ENCODE data around the gene UIMC1.
A peak's percentile ranks its signal among the peaks of the same experiment; 100 is the strongest.
"Not testable (repeated sequence)": the region's sequence is repeated elsewhere in the genome, so short reads cannot be mapped to it uniquely, and the experiment has no call there.

The UIMC1 gene

DNA sequence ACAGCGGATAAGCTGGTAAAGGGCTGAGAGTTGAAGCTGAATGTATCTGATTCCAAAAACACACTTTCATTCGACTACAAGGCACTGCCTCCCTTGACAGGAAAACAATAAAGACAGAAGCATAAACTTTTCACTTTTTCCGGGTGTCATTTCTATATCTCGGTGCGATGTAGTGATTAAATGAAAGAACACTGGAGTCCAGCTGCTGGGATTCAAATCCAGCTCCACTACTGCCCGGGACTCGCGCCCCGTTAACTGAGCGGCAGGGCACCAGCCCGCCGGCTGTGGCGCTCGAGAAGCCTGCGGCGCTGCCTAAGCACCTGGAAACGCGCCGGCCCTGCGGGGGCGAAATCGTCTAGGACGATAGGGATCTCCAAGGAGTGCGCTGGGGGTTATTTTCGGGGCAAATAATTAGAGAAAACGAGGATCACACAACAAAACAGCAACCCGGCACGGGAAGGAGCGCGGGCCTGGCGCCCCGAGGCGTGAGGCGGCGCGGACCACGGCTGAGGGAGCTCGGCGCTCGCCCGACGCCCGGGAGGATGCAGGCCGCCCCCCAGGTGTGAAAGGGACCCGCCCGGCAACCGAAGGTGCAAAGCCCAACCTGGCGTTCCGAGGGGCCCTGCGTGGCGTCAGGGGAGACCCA lies 837 bp downstream of the UIMC1 start:
- peak; percentile 14 for DNase-seq

DNA sequence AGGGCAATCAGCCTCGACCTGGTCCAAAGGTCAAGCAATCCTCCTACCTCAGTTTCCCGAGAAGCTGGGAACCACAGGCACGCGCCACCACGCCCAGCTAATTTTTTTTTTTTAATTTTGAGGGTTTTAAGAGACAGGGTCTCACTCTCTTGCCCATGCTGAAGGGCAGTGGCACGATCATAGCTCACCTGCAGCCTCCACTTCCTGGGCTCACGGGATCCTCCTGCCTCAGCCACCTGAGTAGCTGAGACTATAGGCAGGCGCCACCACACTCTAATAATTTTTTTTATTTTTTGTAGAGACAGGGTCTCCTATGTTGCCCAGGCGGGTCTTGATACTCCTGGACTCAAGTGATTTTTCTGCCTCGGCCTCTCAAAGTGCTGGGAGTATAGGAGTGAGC lies 1.6 kb downstream of the UIMC1 start:
- no peak for DNase-seq

DNA sequence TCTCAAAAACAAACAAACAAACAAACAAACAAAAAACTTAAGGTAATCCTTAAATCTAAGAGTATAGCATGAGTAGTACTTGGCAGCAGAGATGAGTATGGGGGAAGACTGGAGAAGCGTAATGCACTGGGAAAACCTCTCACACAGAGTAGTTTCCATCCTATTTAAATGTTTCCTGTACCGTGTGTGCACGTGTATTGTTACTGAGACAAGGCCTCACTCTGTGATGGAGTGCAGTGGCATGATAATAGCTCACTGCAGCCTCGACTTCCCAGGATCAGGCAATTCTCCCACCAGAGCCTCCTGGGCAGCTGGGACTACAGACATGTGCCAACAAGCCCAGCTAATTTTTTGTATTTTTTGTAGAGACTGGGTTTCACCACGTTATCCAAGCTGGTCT lies 2.9 kb downstream of the UIMC1 start:
- no peak for DNase-seq

DNA sequence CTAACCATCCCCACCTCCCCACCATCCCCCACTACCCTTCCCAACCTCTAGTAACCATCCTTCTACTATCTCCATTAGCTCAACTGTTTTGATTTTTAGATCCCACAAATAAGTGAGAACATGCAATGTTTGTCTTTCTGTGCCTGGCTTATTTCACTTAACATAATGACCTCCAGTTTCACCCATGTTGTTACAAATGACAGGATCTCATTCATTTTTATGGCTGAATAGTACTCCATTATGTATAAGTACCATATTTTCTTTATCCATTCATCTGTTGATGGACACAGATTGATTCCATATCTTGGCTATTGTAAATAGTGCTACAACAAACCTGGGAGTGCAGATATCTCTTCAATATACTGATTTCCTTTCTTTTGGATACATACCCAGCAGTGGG lies 7.1 kb downstream of the UIMC1 start:
- DNase-seq: not testable (repeated sequence)

DNA sequence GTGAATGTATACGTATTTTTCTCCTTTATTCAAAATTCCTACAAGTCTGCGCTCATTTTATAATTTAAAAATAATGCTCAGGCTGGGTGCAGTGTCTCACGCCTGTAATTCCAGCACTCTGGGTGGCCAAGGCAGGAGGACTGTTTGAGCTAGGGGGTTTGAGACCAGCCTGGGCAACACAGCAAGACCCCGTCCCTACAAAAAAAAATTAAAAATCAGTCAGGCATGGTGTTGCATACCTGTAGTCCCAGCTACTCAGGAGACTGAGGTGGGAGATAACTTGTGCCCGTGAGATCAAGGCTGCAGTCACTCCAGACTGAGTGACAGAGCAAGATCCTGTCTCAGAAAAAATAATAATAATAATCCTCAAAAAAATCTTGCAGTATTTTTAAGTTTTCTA lies 7.8 kb downstream of the UIMC1 start:
- DNase-seq: no peak

DNA sequence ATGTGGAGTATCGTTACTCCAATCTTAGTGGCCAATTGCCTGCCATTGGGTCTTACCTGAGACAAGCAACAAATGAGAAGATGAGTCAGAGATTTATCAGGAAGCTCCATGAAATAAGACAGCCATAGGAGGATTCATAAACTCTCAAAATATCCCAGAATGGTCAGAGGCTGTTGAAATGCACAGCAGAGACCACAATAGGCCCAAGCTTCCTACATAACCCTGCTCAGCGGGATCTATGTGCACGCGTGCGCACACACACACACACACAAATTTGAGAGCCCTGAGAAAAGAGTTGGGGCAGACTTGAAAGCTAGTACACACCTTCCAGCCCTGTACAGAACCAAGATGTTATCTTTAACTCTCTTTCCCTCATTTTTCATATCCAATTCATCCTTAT lies 9.8 kb downstream of the UIMC1 start:
- DNase-seq: no peak

DNA sequence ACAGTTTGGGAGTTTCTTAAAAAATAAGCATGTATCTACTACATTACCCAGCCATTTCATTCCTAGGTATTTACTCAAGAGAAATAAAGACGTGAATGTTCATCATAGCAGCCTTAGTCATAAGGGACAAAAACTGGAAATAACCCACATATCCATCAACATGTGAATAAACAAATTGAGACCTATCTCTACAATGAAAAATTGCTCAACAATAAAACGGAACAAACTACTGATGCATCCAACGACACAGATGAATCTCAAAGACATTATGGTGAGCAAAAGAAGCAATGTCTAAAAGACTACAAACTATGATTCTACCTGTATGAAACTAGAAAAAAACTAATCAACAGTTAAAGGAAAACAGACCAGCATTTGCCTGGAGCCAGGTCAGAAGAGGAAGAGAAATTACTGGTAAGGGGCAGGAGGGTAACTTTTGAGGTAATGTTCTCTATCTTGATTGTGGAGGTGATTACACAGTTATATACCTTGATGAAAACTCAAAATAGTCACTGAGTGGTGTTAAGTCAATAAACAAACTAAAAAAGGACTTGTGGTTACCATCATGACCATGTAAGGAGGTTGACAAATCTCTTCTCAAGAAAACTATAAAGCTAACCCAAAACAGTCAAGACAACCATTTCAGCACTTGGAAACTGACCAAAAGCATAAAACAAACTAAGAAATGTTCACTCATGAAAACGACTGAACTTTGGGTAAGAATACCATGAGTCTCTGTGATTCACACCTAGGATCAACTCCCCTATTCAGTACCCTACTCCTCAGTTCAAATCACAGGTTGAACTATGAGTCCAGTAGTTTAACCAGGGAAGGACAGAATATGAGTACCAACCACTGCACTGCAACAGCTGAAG lies 10.4 kb downstream of the UIMC1 start:
- no peak for DNase-seq

- DNase-seq: no peak
Observed at GRCh38 chr5:176995122-176995490, 11.5 kb downstream of the UIMC1 start.

DNA sequence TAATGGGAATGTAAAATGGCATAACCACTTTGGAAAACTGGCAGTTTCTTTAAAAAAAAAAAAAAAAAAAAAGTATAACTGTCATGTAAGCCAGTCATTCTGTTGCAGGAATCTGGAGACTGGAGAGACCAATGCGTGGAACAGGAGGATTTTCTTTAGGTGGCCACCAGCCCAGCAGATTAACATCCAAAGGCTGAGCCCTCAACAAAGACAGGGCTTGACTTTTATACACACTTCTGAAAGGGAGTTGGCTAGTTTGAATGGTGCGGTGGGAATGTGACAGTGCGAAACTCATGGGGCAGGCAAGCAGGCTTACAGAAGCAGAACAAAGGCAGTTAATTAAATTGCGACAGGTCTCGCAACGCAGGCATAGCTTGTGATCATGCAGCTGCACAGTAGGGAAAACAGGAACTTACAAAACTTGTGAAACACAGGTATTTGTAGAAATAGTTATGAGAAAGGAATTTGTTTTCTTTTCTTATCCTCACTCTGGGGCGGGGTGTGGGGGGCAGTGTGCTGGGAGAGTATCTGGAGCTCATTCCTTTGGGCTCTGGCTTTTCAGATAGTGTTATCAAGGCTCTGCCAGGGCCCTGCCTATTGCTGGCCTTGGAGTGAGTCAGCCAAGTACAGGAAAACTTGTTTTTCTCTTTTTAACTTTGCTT lies 12.0 kb downstream of the UIMC1 start:
- no peak for DNase-seq

DNA sequence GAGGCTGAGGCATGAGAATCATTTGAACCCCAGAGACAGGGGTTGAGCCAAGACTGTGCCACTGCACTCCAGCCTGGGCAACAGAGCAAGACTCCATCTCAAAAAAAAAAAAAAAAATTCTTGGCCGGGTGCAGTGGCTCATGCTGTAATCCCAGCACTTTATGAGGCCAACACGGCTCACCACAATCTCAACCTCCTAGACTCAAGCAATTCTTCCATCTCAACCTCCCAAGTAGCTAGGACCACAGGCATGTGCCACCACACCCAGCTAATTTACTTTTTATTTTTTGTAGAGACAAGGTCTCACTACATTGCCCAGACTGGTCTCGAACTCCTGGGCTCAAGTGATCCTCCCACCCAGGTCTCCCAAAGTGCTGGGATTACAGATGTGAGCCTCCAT lies 13.5 kb downstream of the UIMC1 start:
- not testable (repeated sequence) for DNase-seq

DNA sequence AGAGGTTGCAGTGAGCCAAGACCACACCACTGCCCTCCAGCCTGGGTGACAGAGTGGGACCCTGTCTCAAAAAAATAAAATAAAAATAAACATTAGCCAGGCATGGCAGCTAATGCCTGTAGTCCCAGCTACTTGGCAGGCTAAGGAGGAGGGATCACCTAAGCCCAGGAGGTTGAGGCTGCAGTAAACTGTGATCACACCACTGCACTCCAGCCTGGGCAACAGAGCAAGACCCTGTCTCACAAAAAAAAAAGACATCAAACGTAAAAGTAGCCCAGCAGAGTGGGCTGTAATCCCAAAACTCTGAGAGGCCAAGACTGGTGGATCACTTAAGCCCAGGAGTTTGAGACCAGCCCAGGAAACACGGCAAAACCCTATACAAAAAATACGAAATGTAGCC lies 19.0 kb downstream of the UIMC1 start:
- DNase-seq: no peak

GRCh38 chr5:176986280-176986679 lies 20.3 kb downstream of the UIMC1 start:
- DNase-seq: no peak

DNA sequence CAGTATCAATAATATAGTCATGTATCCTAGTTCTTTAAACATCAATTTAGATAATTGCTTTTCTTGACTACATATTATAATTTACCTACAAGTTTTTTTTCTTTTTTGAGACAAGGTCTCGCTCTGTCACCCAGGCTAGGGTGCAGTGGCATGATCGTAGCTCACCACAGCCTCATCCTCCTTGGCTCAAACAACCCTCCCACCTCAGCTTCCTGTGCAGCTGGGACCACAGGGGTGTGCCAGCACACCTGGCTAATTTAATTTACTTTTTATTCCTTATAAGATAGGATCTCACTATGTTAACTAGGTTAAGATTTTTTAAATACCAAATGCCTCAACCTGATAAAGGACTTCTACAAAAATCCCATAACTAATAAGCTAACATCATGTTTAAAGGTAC lies 21.1 kb downstream of the UIMC1 start:
- no peak for DNase-seq

GRCh38 chr5:176984176-176984575 lies 22.4 kb downstream of the UIMC1 start:
- not testable (repeated sequence) for DNase-seq

DNA sequence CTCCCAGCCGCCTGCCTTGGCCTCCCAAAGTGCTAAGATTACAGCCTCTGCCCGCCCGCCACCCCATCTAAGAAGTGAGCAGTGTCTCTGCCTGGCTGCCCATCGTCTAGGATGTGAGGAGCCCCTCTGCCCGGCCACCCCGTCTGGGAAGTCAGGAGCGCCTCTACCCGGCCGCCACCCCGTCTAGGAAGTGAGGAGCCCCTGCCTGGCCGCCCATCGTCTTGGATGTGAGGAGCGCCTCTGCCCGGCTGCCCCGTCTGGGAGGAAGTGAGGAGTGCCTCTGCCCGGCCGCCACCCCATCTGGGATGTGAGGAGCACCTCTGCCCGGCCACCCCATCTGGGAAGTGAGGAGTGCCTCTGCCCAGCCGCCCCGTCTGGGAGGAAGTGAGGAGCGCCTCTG lies 23.0 kb downstream of the UIMC1 start:
- not testable (repeated sequence) for DNase-seq

- not testable (repeated sequence) for DNase-seq
Observed at GRCh38 chr5:176983112-176983511, 23.5 kb downstream of the UIMC1 start.

DNA sequence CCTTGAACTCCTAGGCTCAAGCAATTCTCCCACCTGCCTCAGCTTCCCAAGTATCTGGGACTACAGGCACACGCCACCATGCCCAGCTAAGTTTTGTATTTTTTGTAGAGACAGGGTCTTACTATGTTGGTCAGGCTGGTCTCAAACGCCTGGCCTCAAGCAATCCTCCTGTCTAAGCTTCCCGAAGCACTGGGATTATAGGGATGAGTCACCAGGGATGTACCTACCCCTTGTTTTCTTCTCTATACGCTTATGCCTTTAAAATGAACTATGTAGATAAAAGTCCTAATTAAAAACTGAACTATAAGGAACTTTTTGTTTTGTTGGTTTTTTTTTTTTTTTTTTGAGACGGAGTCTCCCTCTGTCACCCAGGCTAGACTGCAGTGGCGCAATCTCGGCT lies 25.8 kb downstream of the UIMC1 start:
- no peak for DNase-seq

DNA sequence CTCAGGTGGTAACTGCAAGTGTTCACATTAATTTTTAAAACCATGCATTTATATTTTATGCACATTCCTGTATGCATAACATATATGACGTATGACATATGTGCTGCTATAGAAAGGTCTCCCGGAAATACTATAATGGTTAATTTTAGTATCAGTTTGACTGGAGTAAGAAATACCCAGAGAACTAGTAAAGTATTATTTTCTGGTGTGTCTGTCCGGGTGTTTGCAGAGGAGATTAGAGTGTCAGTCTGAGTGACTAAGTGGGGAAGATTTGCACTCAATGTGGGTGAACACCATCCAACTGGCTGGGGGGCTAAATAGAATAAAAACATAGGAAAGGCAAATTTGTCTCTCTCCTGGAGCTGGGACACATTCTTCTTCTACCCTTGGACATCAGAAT lies 26.9 kb downstream of the UIMC1 start:
- DNase-seq: no peak

DNA sequence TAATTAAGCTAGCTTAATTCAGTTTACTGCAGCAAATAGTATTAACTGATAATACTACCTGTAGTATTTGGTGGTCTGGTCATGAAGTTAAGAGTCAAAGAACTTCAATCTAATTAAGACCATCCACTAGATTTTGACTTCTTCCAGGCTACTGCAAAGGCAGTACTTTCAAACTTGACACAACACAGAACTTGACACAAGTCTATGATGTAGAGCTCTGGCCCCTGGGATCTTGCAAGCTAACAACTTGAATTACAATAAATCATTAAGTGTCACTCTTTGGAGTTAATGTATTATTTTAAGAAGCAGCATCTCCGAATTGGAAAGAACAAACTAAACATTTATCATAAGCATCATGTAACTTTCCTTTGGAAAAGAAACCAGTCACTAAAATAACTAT lies 40.9 kb downstream of the UIMC1 start:
- no peak for DNase-seq

DNA sequence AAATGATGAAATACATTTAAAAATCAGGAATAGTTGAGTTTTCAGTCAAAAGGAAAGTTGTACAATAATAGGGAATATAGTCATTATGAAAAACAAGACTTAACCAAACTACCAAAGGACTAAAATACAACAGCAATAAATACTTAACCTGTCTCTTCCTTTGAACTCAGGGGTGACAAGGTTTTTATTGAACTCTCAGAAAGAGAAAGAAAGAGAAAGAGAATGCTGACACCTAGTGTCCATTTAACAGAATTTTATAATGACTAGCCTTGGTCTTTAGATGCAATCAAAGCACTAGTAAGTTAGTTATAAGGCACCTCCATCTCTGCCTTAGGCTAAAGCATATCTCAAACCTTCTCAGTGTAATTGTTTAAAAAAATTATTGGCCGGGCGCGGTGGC lies 47.5 kb downstream of the UIMC1 start:
- peak; percentile 24 for DNase-seq

- no peak for DNase-seq
Observed at GRCh38 chr5:176956756-176957155, 49.8 kb downstream of the UIMC1 start.

DNA sequence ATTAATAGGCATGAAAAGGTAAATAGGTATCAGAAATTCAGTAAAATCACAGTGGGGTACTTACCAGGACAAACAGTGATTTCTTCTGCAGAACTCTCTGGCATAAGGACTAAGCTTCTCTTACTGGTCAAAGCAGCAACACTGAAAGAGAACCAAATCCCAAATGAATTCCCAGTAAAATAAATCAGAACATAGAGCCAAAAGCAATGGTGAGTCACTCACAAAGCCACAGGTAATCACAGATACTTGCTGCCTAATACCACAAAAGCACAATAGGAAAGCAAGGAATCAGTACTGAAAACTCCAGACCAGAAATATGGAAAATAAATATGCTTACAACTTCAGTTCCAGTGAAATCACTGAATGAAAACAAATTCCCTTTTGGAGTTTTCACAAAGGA lies 50.7 kb downstream of the UIMC1 start:
- no peak for DNase-seq

- DNase-seq: peak; percentile 48
Observed at GRCh38 chr5:176954050-176954449, 52.5 kb downstream of the UIMC1 start.

- DNase-seq: no peak
Observed at GRCh38 chr5:176952531-176953193, 53.9 kb downstream of the UIMC1 start.
